IPS-NIHi7 (cell line): ENCODE results near the gene WDR5B.
"Not testable (repeated sequence)": the region's sequence is repeated elsewhere in the genome, so short reads cannot be mapped to it uniquely, and the experiment has no call there.

Experiments used
- DNase-seq: peaks from one replicate; pipeline ENCODE4 v3.0.0; 2012; ENCODE audit warnings: mixed read lengths; ENCODE audit errors: extremely low spot score

WDR5B gene

GRCh38 chr3:122365582-122366378 lies 50.1 kb downstream of the WDR5B start:
- DNase-seq = not testable (repeated sequence)

DNA sequence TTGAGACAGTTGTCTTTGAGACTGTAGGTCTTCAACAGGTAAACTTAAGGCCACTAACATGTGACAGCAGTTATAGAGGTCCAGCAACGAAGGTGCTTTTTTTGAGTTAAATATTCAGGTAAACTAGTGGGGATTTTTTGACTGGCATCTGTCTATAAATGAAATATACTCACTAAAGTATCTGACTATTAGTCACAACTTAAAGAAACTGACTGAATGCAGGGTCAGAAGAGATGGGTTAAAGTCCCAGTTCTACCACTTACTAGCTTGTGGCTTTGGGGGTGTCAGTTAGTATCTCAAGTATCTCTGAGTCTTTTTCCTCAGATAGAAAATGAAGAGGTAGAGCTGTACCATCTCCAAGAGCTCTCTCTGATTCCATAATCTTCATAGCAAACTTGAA lies 50.8 kb downstream of the WDR5B start:
- no peak for DNase-seq

DNA sequence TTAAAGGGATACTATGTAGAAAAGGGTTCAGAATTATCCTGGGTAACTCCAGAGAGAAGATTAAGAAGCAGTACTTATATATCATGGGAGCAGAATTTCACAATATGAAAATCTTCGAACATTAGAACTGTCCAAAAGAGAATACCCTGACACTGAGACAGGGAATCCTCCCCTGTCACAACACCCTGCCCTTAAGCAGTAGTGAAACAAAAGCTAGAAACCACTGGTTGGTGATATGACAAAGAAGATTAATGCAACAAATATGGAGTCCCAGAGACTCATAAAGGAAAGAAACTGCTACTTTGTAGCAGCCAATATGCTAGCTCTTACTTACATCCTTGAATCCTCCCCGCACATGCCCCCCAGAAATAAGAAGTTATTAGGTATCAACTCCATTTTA lies 51.4 kb downstream of the WDR5B start:
- no peak for DNase-seq
